ENCODE results near the gene PLXNA2. TPM values are rescaled to one million over a fixed set of nuclear protein-coding genes. Genes with fewer than 3 reads are reported as not detected.
A peak's percentile ranks its signal among the peaks of the same experiment; 100 is the strongest.

Gene PLXNA2
- polyA plus RNA-seq, 3 donors: 11.6 to 12.7 (median 12.3) TPM

DNA sequence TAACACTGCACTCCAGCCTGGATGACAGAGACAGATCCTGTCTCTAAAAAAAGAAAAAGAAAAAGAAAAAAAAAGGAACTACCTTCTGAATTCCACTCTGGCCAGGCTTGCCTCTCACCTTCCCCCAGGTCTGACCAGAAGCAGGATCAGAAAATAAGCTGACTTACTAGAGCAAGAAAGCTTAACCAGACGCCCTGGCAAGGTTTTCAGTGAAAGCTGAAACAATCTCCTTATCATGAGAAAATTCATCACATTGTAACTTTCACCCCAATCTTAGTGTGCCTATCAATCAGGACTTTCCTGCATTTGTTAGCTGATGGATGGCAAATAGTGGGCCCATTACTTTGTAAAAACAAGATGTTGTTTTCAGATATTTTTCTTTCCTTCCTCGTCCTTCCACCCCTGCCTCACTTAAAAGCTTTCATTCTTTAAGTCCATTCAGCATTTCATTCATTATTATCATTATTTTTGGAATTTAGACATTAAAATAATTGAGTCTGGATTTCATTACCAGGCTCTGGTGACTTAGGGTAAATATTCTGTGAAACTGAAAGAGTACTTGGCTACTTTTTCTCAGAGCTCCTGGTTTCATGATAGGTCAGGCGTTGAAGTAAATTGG lies 236.8 kb downstream of the PLXNA2 start:
- DNase-seq (ENCODE audit: low read depth in 3 of 3, low spot score in 2 of 3): no peak

DNA sequence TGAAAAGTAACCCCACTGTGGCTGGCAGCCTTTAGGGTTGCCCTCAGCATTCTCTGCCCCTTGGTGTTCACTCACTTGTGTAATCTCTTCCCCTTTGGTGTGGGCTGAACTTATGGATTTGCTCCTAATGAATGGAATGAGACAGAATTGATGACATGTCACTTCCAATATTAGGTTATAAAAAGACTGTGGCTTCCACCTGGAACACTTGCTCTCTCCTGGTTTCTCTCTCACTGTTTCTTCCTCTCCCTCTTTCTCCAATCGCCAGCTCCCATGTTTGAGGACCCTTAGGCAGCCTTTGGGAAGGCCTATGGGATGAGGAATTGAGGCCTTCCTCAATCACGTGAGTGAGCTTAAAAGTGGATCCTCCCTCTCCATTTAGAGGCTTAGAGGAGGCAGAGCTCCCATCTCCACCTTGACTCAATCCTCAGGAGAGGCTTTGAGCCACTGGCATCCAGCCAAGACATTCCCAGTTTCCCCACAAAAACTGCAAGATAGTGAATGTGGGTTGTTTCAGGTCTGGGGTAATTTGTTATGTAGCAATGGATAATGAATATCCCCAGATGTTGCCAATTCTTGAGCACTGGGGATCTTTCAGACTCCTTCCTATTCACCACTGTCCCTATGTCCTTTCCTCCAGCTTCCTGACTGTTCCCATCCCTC lies 237.8 kb downstream of the PLXNA2 start:
- no peak for DNase-seq (ENCODE audit: low read depth in 3 of 3, low spot score in 2 of 3)

DNA sequence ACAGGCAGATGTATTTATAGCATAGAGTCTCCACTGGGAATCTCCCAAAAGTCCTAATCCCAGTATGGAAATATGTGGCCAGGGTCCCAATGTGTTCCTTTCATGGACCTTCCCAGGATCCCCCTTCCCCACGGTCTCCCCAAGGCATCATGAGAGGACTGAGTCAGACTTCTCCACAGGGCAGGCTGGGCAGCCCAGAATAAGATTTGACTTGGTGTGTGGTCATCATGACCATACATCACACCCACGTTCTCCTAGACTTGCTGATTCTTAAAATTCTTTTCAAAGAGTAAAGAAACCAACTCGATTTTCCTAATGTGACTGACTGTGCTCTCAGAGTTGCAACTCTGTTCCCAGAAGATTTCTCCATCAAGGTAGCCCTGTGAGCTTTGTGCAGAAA lies 239.3 kb downstream of the PLXNA2 start:
- no peak for DNase-seq (ENCODE audit: low read depth in 3 of 3, low spot score in 2 of 3)

DNA sequence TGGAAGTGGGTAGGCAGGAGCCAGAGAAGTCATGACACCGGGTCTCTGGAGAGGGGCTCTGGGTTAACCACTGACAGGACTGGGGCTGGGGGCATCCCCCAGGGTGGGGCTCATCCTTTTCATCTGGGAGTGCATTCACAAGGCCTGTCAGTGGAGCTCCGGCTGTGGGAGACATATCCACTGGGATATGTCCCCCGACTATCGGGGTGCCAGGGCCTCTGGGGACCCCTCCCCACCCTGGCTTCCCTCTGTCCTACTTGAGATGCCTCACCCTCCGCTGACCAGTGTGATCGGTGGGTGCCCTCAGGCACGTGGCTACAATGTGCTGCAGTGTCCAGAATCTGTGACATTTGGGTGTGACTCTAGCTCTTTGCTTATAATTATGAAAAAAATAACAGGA lies 240.9 kb downstream of the PLXNA2 start:
- no peak for DNase-seq (ENCODE audit: low read depth in 3 of 3, low spot score in 2 of 3)

DNA sequence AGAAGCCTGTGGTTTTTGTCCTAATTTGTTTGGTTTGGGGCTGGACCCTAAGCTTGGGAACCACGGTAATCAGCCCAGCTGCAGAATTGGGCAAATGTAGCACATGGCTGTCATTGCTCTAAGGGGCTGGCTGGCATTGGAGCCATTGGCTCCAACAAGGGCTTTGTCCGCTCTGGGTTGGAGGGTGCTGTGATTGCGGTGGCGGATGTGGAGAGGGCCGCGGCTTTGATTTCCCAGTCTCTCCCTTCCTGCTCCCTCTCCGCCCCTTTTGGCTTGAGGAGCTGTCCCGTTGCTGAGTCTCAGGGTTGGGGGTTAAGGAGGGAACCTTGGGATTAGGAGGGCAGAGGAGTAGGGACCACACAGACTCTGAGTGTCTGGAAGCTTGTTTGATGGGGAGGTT lies 241.5 kb downstream of the PLXNA2 start:
- no peak for DNase-seq (ENCODE audit: low read depth in 3 of 3, low spot score in 2 of 3)

- DNase-seq (ENCODE audit: low read depth in 3 of 3, low spot score in 2 of 3): no peak
Measured at GRCh38 chr1:208002078-208002477, 242.1 kb downstream of the PLXNA2 start.

DNA sequence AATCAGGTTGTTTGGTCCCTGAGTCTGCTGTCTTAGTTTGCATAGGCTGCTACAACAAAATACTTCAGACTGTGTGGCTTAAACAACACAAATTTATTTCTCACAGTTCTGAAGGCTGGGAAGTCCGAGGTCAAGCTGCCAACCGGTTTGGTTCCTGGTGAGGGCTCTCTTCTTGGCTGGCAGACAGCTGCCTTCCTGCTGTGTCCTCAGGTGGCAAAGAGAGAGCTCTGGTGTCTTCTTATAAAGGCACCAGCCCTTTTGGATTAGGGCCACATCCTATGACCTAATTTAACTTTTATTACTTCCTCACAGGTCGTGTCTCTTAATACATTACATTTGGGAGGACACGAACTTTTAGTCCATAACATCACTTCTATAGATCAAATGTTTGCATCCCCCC lies 243.7 kb downstream of the PLXNA2 start:
- no peak for DNase-seq (ENCODE audit: low read depth in 3 of 3, low spot score in 2 of 3)

DNA sequence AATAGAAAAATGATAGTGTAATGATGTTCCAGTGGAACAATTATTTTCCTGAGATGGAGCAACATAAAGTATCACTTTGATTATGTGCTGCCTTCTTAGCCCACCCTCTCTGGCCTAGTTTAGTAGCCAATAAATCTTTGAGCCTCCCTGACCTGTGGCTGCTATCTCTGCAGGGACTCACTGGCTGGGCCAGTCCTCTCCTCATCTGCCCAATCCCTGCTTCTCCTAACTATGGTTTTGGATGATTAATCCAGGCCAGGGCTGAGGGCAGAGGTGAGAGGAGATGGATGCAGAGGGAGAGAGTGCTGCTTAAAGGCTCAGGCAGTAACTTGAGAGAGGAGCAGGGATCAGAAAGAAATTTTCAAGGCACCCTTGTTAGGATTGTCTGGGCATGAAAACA lies 244.2 kb downstream of the PLXNA2 start:
- DNase-seq (ENCODE audit: low read depth in 3 of 3, low spot score in 2 of 3): no peak

GRCh38 chr1:207999274-207999915 lies 244.8 kb downstream of the PLXNA2 start:
- DNase-seq (ENCODE audit: low read depth in 3 of 3, low spot score in 2 of 3): no peak

DNA sequence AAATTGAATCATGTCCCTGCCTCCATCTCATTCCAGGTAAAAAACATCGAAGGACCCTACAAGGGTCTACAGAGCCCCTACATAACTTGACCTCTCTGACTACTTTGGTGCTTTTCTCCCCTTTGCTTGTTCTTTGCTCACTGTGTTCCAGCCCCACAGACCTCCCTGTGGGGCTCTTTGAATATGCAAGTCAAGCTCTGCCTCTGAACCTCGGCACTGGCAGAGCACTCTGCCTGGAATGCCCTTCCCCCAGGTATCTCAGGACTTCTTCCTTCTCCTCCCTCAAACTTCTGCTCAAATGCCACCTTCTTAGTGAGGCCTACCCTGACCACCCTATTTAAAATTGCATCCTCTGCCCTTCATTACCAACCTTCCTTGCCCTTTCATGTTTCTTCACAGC lies 245.5 kb downstream of the PLXNA2 start:
- no peak for DNase-seq (ENCODE audit: low read depth in 3 of 3, low spot score in 2 of 3)

DNA sequence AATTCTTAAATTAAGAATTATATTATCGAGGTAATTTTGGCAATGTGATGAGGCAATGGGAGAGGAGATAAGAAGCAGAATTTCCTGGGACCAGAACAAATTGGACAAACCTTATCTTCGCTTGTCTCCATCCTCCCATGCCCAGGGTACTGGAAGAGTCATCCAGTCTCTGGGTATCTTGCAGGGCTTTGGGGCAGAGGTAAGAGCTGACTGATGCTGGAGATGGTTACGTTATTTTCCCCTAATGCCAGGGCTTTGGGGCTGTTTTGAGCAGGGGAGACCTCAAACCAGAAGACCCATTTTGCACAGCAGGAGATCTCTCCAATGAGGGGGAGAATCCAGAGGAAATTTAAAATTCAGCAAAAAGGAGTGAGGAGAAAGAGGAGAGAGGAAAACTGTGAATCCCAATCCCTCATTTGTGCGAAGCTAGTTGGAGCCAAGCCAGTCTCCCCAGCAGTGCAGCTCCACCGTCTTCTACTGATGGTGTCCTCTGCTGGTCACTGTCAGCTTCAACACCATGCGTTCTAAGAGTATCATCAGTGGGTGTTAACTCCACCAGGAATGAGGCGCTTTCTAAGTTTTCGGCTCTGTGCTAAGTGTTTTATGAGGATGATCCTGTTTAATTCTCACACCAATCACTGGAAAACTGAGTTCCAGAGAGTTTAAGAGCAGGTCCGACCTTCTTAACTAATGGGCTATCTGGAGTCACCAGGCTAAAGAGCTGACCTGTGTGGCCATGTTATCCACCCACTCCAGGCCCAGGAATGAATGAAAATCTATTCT lies 246.5 kb downstream of the PLXNA2 start:
- peak; percentile 53 to 58 (median 56) for DNase-seq (ENCODE audit: low read depth in 3 of 3, low spot score in 2 of 3)

GRCh38 chr1:207996636-207997035 lies 247.5 kb downstream of the PLXNA2 start:
- DNase-seq (ENCODE audit: low read depth in 3 of 3, low spot score in 2 of 3): no peak

- no peak for DNase-seq (ENCODE audit: low read depth in 3 of 3, low spot score in 2 of 3)
Measured at GRCh38 chr1:207995576-207995975, 248.6 kb downstream of the PLXNA2 start.

GRCh38 chr1:207993477-207994445 lies 250.4 kb downstream of the PLXNA2 start:
- no peak for DNase-seq (ENCODE audit: low read depth in 3 of 3, low spot score in 2 of 3)

GRCh38 chr1:207992677-207993236 lies 251.4 kb downstream of the PLXNA2 start:
- no peak for DNase-seq (ENCODE audit: low read depth in 3 of 3, low spot score in 2 of 3)

DNA sequence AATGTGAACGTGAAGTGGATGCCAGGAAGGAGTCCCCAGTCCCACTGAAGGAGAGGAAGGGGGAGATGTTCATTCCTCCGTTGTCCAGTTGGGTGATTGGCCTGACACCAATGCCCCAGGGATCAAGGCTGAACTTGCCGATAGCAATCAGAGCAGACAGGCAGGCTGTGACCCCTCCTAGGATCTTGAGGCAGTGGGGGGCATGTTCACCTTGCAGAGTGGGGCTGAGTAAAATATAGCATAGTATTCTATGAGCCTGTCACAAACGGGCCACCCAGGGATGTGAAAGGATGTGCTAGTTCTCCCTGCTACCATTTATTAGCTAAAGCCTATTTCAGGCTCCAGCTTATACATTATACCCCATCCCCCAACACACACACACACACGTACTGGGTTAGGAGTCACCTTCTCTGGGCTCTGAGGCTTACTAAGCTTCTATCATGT lies 252.6 kb downstream of the PLXNA2 start:
- DNase-seq (ENCODE audit: low read depth in 3 of 3, low spot score in 2 of 3): no peak

DNA sequence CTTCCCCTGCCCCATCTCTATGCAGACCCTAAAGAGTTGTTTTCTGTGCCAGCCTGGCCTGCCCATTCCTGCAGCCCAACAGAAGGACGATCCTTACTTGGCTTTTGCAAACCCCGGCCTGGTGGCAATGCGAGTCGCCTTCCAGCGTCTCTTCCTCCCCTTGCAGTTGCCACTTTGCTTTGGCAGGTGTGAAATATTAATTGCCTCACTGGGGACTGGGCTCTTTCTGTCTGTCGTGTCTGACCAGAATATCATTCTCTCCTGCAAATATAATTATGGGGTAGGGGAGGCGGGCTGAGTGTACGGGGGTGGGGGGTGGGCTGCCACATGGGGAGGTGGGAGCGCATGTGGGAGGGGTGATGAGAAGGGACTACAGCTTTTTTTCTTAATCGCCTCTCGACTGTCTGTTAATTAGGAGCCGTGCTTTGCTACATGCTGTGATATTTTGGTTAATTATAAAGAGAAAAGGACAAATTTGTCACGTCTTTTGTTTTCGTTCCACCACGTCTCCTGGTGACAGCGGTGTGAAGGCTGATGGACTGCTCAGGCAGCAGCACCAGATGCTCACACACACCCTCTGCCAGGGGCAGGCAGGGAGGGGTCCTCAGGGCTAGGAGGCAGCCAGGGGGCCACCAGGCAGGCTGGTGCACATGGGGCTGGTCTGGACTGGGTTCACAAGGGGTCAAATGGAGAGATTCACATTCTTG lies 253.2 kb downstream of the PLXNA2 start:
- DNase-seq (ENCODE audit: low read depth in 3 of 3, low spot score in 2 of 3): no peak

GRCh38 chr1:207990455-207990854 lies 253.7 kb downstream of the PLXNA2 start:
- no peak for DNase-seq (ENCODE audit: low read depth in 3 of 3, low spot score in 2 of 3)
